GM12875 (cell line): Measurements from ENCODE around the gene CCDC51.

Experiments used
- H3K4me3 ChIP-seq: one replicate; pipeline ENCODE4 v1.5.1; 2011; ENCODE audit warnings: low read depth, low read length, control low read depth
- TF ChIP-seq, protein P1 (sequence below): IDR thresholded peaks from 2 replicates; pipeline ENCODE4 v1.5.1; 2011; ENCODE audit warnings: low read depth, mild to moderate bottlenecking, control low read depth, inconsistent platforms, low read length, moderate library complexity, borderline replicate concordance; ENCODE audit not compliant: insufficient read depth

The CCDC51 gene

DNA sequence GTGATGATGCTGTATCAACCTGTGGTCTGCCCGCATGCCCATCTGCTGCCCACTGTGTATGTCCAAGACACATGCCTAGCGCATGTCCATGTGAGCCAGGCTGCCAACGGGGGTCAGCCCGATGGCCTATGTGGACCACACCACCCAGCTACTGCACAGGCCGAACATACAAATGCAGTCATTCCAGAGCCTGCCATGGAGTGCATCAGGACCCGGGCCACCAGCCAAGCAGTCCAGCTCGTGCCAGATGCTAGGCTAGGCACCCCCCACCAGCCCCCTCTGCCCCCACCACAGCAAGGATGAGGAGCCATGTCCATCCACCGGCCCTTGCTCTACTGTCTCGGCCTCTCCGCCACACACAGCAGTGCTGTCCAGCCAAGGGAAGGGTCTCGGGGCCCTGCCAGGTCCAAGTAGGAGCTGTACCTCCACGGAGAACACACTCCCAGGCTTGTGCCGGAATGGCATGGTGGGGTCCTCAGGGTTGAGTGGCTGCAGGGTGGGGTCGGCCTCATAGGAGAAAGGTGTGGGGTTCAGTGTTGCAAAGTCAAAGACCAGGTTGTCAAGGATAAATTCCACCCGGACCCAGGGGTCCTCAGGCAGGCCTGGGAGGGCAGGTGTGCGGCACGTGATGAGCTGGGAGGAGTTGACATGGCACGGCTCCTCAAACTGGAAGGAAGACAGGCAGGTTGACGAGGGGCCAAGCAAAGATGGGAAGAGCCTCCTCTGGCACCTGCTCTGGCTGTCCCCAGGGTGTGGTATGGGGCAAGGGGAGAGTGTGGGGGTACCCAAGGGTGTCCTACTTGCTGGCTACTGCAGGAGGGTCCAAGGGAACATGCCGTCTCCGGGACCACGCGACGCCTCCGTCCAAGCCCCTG lies 25.3 kb downstream of the CCDC51 start:
- H3K4me3 ChIP-seq = no peak overlapping the region
- TF ChIP-seq, protein P1, sequence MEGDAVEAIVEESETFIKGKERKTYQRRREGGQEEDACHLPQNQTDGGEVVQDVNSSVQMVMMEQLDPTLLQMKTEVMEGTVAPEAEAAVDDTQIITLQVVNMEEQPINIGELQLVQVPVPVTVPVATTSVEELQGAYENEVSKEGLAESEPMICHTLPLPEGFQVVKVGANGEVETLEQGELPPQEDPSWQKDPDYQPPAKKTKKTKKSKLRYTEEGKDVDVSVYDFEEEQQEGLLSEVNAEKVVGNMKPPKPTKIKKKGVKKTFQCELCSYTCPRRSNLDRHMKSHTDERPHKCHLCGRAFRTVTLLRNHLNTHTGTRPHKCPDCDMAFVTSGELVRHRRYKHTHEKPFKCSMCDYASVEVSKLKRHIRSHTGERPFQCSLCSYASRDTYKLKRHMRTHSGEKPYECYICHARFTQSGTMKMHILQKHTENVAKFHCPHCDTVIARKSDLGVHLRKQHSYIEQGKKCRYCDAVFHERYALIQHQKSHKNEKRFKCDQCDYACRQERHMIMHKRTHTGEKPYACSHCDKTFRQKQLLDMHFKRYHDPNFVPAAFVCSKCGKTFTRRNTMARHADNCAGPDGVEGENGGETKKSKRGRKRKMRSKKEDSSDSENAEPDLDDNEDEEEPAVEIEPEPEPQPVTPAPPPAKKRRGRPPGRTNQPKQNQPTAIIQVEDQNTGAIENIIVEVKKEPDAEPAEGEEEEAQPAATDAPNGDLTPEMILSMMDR = no peak

DNA sequence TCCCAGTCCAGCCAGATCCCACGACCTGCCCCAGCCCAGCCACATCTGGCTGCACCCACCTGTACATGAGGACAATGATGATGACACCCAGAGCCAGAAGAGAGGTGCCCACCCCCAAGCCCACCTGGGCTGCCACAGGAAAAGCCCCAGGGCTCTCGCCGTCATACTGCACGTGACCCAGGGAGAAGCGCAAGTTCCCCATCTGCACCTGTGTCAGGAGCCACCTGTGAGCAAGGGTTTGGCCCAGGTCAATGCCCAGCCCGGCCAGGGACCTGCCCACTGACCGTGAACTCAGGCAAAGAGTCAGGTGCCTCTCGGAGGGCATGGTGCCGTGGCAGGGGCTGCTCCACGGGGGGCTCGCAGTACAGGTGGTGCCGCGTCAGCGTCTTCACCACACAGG lies 26.3 kb downstream of the CCDC51 start:
- H3K4me3 ChIP-seq = no peak overlapping the region
- TF ChIP-seq, protein P1 = no peak

- TF ChIP-seq, protein P1 = no peak
- no peak overlapping the region for H3K4me3 ChIP-seq
Observed at GRCh38 chr3:48413086-48413485, 26.8 kb downstream of the CCDC51 start.

DNA sequence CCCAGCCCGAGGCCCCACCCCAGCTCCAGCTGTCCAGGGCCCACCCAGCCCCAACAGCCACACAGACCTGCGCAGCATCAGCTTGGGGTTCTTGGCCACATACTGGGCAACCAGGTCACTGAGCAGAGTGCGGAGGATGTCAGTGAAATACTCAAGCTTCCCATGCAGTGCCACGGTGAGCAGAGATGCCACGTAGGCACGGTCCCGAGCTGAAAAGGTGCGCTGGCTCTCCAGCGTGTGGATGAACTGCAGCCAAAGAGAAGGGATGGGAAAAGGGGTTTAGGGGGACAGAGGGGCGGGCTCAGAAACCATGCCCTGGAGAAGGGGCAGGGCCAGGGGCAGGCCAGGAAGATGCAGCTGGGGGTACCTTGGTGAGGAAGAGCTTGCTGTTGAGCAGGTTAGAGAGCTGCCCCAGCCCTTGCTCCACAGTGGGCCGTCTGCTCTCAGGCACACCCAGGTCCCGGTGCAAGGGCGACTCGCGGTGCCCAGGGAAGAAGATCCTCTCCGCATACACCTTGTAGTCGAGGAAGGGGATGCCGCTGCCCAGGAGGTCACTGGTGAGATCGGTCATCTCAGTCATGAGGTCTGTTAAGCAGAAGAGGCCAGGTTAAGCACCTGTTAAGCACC lies 27.4 kb downstream of the CCDC51 start:
- no peak overlapping the region for H3K4me3 ChIP-seq
- TF ChIP-seq, protein P1 = no peak

DNA sequence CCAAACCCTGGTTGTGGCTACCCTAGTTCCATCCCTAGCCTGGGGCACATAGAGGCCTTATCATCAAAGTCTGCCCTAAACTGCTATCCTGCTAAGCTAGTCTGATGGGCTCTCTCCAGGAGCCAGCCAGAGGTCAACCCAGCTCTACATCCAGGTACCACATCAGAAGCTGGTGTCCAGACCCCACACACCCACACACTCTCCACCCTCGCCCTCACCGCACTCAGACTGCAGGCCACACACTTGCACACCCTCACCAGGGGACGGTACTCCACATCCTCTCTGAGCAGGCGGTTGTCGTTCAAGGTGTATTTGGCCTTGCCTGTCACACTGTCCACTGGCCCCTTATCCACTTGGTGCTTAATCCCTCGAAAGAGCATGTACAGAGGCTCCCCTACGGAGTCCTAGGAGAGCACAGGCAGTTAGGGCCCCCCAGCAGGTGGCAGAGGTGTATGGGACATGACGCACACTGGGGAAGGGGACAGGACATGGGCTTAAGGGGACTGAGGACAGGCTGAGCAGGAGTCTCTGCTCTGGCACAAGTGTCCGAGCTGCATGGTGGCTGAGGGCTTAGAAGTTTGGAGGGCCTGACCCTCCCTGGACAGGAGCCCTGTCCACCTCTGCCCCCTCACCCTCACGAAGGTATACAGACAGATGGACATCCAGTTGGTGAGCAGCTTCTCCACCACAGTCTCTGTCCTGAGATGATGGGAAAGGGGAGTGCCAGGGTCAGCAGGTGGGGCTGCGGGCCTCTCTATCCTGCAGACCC lies 28.1 kb downstream of the CCDC51 start:
- no peak overlapping the region for H3K4me3 ChIP-seq
- TF ChIP-seq, protein P1 = no peak

GRCh38 chr3:48411041-48411588 lies 28.8 kb downstream of the CCDC51 start:
- TF ChIP-seq, protein P1 = no peak
- no peak overlapping the region for H3K4me3 ChIP-seq
